NT2/D1 (cell line): ENCODE data around the gene HMGCS1.

ENCODE experiments used
- SUZ12 ChIP-seq: IDR thresholded peaks from 2 replicates; pipeline ENCODE4 v1.6.1; 2011; ENCODE audit not compliant: insufficient read length, insufficient read depth; ENCODE audit errors: extremely low read depth
- YY1 ChIP-seq: IDR thresholded peaks from 2 replicates; pipeline ENCODE4 v1.6.1; 2011; ENCODE audit not compliant: insufficient read length, insufficient read depth
- ZNF274 ChIP-seq: IDR thresholded peaks from 2 replicates; pipeline ENCODE4 v1.6.1; 2011; ENCODE audit warnings: mild to moderate bottlenecking, low read depth, low read length

GRCh38 chr5:43270645-43271044, 42.6 kb downstream of the HMGCS1 start:
- TF ChIP-seq YY1 (no peak), SUZ12 (no peak), ZNF274 (no peak)
